A549 (cell line): ENCODE measurements around the gene ODF4. TPM values are rescaled to one million over a fixed set of nuclear protein-coding genes. Genes with fewer than 3 reads are reported as not detected.

ENCODE experiments used
- ATAC-seq, 2 experiments: fragments of 200-7000 bp in 1 of 2; fragments of >200 bp in 1 of 2; cut with Nextera tagmentation in 1 of 2; cut with Tn5 transposase in 1 of 2; 3 replicates each; pipeline versions ENCODE4 v1.8.0 to v1.9.1; 2018 to 2020; ENCODE audit warnings: mild to moderate bottlenecking in 1 of 2, moderate library complexity in 1 of 2
- CTCF ChIA-PET: fragments of 300-600 bp; sonication (Branson Sonifier 250); formaldehyde crosslinking; extraction: SDS; loops from one replicate; lab custom pipeline; 2021; ENCODE audit warnings: antibody characterized with exemption, inconsistent platforms; lab: Yijun Ruan, JAX
- POLR2A ChIA-PET: fragments of 350-600 bp; formaldehyde crosslinking; extraction: SDS; loops from one replicate; lab custom pipeline; 2021; ENCODE audit warnings: antibody characterized with exemption, inconsistent platforms; lab: Yijun Ruan, JAX
- DNase-seq, 2 experiments: peaks; one replicate each; pipeline versions ENCODE4 v3.0.0 to v3.0.0-alpha.2; 2011 to 2016; ENCODE audit warnings: low read depth in 1 of 2, low spot score in 1 of 2
- FAIRE-seq: peaks from 2 replicates; lab custom pipeline; 2011; peaks lifted over from hg19 to GRCh38; lab: Jason Lieb, UNC
- H3K27ac ChIP-seq, 2 experiments: fragments of >200 bp; sonication (Bioruptor Twin); formaldehyde crosslinking; 3 replicates each; pipeline ENCODE4 v1.5.1; 2016 to 2017
- H3K4me1 ChIP-seq: fragments of >200 bp; sonication (Bioruptor Twin); formaldehyde crosslinking; 3 replicates; pipeline ENCODE4 v1.6.1; 2016
- H3K4me2 ChIP-seq: fragments of >200 bp; sonication (Bioruptor Twin); formaldehyde crosslinking; 3 replicates; pipeline ENCODE4 v1.6.1; 2016
- H3K4me3 ChIP-seq: fragments of >200 bp; sonication (Bioruptor Twin); formaldehyde crosslinking; 3 replicates; pipeline ENCODE4 v1.5.1; 2016
- H3K9me3 ChIP-seq: fragments of >200 bp; sonication (Bioruptor Twin); formaldehyde crosslinking; 3 replicates; pipeline ENCODE4 v1.6.1; 2016
- BCL3 ChIP-seq: fragments of >200 bp; sonication (Bioruptor Twin); formaldehyde crosslinking; IDR thresholded peaks from 3 replicates; pipeline ENCODE4 v1.6.1; 2016
- CEBPB ChIP-seq, 2 experiments: fragments of >200 bp in 1 of 2; sonication (Bioruptor Twin) in 1 of 2; formaldehyde crosslinking in 1 of 2; IDR thresholded peaks; 2 replicates each; pipeline ENCODE4 v1.6.1; 2012 to 2016
- CHD2 ChIP-seq: fragments of 150-350 bp; IDR thresholded peaks from 2 replicates; pipeline ENCODE4 v1.6.1; 2014; ENCODE audit warnings: low read length; ENCODE audit not compliant: partially characterized antibody
- CHD4 ChIP-seq: fragments of 200-600 bp; sonication (generic); IDR thresholded peaks from 2 replicates; pipeline ENCODE4 v1.6.1; 2016; ENCODE audit warnings: antibody characterized with exemption, mild to moderate bottlenecking, borderline replicate concordance
- CTCF ChIP-seq: fragments of >200 bp; sonication (Bioruptor Twin); formaldehyde crosslinking; IDR thresholded peaks from 3 replicates; pipeline ENCODE4 v1.5.1; 2016
- E2F6 ChIP-seq: IDR thresholded peaks from 2 replicates; pipeline ENCODE4 v1.6.1; 2012; ENCODE audit warnings: low read depth, borderline replicate concordance
- ELK1 ChIP-seq: fragments of 150-350 bp; IDR thresholded peaks from 2 replicates; pipeline ENCODE4 v1.6.1; 2014; ENCODE audit warnings: low read depth, mild to moderate bottlenecking, low read length
- FOSL2 ChIP-seq, 2 experiments: fragments of 450-650 bp in 1 of 2; fragments of >200 bp in 1 of 2; sonication (Bioruptor Twin) in 1 of 2; formaldehyde crosslinking; IDR thresholded peaks; 2 replicates each; pipeline versions ENCODE4 v1.5.0 to v1.6.1; 2016 to 2020; ENCODE audit warnings: mild to moderate bottlenecking in 1 of 2, moderate library complexity in 1 of 2
- GATA3 ChIP-seq: IDR thresholded peaks from 2 replicates; pipeline ENCODE4 v1.6.1; 2012; ENCODE audit warnings: borderline replicate concordance
- HMGXB4 ChIP-seq: fragments of 250-450 bp; sonication (Bioruptor Pico); IDR thresholded peaks from 2 replicates; pipeline ENCODE4 v1.5.0; 2021; ENCODE audit warnings: mild to moderate bottlenecking, moderate library complexity, borderline replicate concordance
- HOXB13 ChIP-seq: fragments of 250-450 bp; sonication (Bioruptor Pico); IDR thresholded peaks from 2 replicates; pipeline ENCODE4 v1.5.0; 2020; ENCODE audit warnings: low read depth, mild to moderate bottlenecking, moderate library complexity
- JUN ChIP-seq, 2 experiments: fragments of >200 bp; sonication (Bioruptor Twin); formaldehyde crosslinking; IDR thresholded peaks; 2 replicates in 1 of 2; 3 replicates in 1 of 2; pipeline ENCODE4 v1.6.1; 2016 to 2017
- JUNB ChIP-seq: fragments of >200 bp; sonication (Bioruptor Twin); formaldehyde crosslinking; IDR thresholded peaks from 2 replicates; pipeline ENCODE4 v1.6.1; 2016
- MAX ChIP-seq: IDR thresholded peaks from 2 replicates; pipeline ENCODE4 v1.6.1; 2012
- MAZ ChIP-seq: fragments of 150-350 bp; IDR thresholded peaks from 2 replicates; pipeline ENCODE4 v1.6.1; 2014; ENCODE audit warnings: antibody characterized with exemption, low read depth, low read length, borderline replicate concordance
- MYC ChIP-seq: IDR thresholded peaks from 2 replicates; pipeline ENCODE4 v1.6.1; 2012; ENCODE audit warnings: mild to moderate bottlenecking, inconsistent platforms, low read length, improper control_type of control experiment, borderline replicate concordance
- POLR2A ChIP-seq: IDR thresholded peaks from 2 replicates; pipeline ENCODE4 v1.6.1; 2012; ENCODE audit warnings: mild to moderate bottlenecking, low read length
- RAD21 ChIP-seq, 2 experiments: fragments of >200 bp in 1 of 2; sonication (Bioruptor Twin) in 1 of 2; formaldehyde crosslinking in 1 of 2; IDR thresholded peaks in 1 of 2; conservative IDR thresholded peaks in 1 of 2; 2 replicates in 1 of 2; 3 replicates in 1 of 2; pipeline ENCODE4 v1.6.1; 2012 to 2018; ENCODE audit warnings: inconsistent platforms in 1 of 2
- RARB ChIP-seq: fragments of 250-450 bp; sonication (Bioruptor Pico); IDR thresholded peaks from 2 replicates; pipeline ENCODE4 v1.8.0; 2021; ENCODE audit warnings: mild to moderate bottlenecking, moderate library complexity
- REST ChIP-seq: fragments of 200-600 bp; sonication (generic); IDR thresholded peaks from 2 replicates; pipeline ENCODE4 v1.6.1; 2016; ENCODE audit warnings: antibody characterized with exemption, mild to moderate bottlenecking, moderate library complexity
- SMC3 ChIP-seq: fragments of >200 bp; sonication (Bioruptor Twin); formaldehyde crosslinking; IDR thresholded peaks from 3 replicates; pipeline ENCODE4 v1.6.1; 2018; ENCODE audit warnings: inconsistent platforms
- WGBS: methylation state at CpG from one replicate; pipeline ENCODE4 v1.1.6; 2017; ENCODE audit errors: missing lambda C conversion rate; 5-methylcytosine and 5-hydroxymethylcytosine counted together
- polyA plus RNA-seq, 4 experiments: library from polyadenylated mRNA; depleted of rRNA in 3 of 4; stranded (reverse); fragments of >200 nt; fragmentation: RNase III in 1 of 4; extraction: RNeasy Plus Mini Kit Qiagen cat#74134 plus additional on column Dnase treatment in 1 of 4; gene quantifications; 2 replicates in 3 of 4; 3 replicates in 1 of 4; pipeline ENCODE4 v1.2.3, GENCODE V29; 2011 to 2017

ODF4 gene
- polyA plus RNA-seq, 2 of the 4 experiments (the other 2 are of a cell fraction) = not detected

- FAIRE-seq = peak; percentile 84
- H3K4me1 ChIP-seq = peaks cover 44% of the 10 kb centered on the region
- H3K4me3 ChIP-seq = peak within 1 kb of the TSS; percentile 97
- ChIA-PET CTCF (interaction anchor here (0.5 to 8.2 kb wide), 67 partner anchors 8 to 1620 kb away, joined by 3 to 82 read pairs (median 4); partner anchors contain the start of genes MYH10, NDEL1, ODF4 and RNF222), POLR2A (interaction anchor here (0.5 to 2.8 kb wide), 14 partner anchors 9 to 363 kb away, joined by 3 to 21 read pairs (median 4); partner anchors contain the start of genes CTC1, MYH10 and NDEL1)
- TF ChIP-seq MAX (peak; percentile 46), JUNB (no peak), POLR2A (peak; percentile 98), CTCF (peak; percentile 99), RAD21 (conservative IDR thresholded peaks at IDR 0.05 in 1 of 2, IDR thresholded peaks at IDR 0.05 in 1 of 2) (peak; percentile 26 to 86), REST (peak; percentile 86), E2F6 (peak; percentile 81), CEBPB (IDR thresholded peaks at IDR 0.05) (peak; percentile 95 to 98), CHD2 (peak; percentile 95), GATA3 (peak; percentile 68), BCL3 (peak; percentile 98; the same call in 2 of the 3 replicates), CHD4 (no peak), HOXB13 (CRISPR knock-in tag) (no peak), HMGXB4 (CRISPR knock-in tag) (peak; percentile 72; the same call in 1 of the 2 replicates), SMC3 (peak; percentile 95), RARB (CRISPR knock-in tag) (no peak; the same call in 1 of the 2 replicates), MAZ (peak; percentile 78; the same call in 1 of the 2 replicates), FOSL2 (IDR thresholded peaks at IDR 0.05) (0 out of 2 replicates have a peak, but pooled peaks have one; percentile 4), FOSL2 (CRISPR knock-in tag; IDR thresholded peaks at IDR 0.05) (no peak; the same call in 1 of the 2 replicates), JUN (IDR thresholded peaks at IDR 0.05) (peak; percentile 97 to 99; a peak in 3 of 5 replicates), MYC (peak; percentile 25), ELK1 (peak; percentile 78; the same call in 1 of the 2 replicates)
- peak within 1 kb of the TSS; percentile 95 for H3K4me2 ChIP-seq
- peak; percentile 91 to 93 for ATAC-seq
- H3K9me3 ChIP-seq = no peaks in the 10 kb centered on the region
- DNase-seq = peak; percentile 97 to 99
- H3K27ac ChIP-seq = peak within 1 kb of the TSS; percentile 93 to 99
- 1% methylated on average over 23 of the region's 55 CpGs for WGBS
These were observed 43.6 kb downstream of the ODF4 start, which contains the start of gene RPL26 for GRCh38 chr17:8383143-8383822. TSS of gene RPL26 (minus strand) at chr17:8383193. CDS start at chr17:8382310, 883 bp downstream.
